Endothelial cell of umbilical vein (primary cell): ENCODE results near the gene SPAG17.

Source experiments
- EZH2 ChIP-seq: IDR thresholded peaks from 2 replicates; pipeline ENCODE4 v1.6.1; 2012; ENCODE audit warnings: borderline replicate concordance, low read depth, mild to moderate bottlenecking, moderate library complexity, low read length, inconsistent platforms; ENCODE audit not compliant: severe bottlenecking
- GATA2 ChIP-seq: IDR thresholded peaks from 2 replicates; pipeline ENCODE4 v1.7.0; 2011; ENCODE audit warnings: low read depth, mild to moderate bottlenecking, moderate library complexity, mixed read lengths, low read length; ENCODE audit not compliant: insufficient read length, insufficient read depth
- JUN ChIP-seq: IDR thresholded peaks from 2 replicates; pipeline ENCODE4 v1.6.1; 2011; ENCODE audit warnings: borderline replicate concordance, low read depth; ENCODE audit not compliant: insufficient read length, insufficient read depth
- MYC ChIP-seq: IDR thresholded peaks from one replicate; pipeline ENCODE4 v1.6.1; 2011; ENCODE audit warnings: mild to moderate bottlenecking, low read depth, low read length
- POLR2A ChIP-seq: IDR thresholded peaks from 2 replicates; pipeline ENCODE4 v1.6.1; 2012; ENCODE audit warnings: low read depth, mild to moderate bottlenecking, control low read depth, low read length
- POLR2AphosphoS5 ChIP-seq: IDR thresholded peaks from 2 replicates; pipeline ENCODE4 v1.6.1; 2012; ENCODE audit warnings: low read depth, mild to moderate bottlenecking, control low read depth, low read length, moderate library complexity; ENCODE audit not compliant: insufficient read depth
- TF ChIP-seq, protein P1 (sequence below), 2 donors: IDR thresholded peaks; 1 replicate in 1 of 2; 2 replicates in 1 of 2; pipeline ENCODE4 v1.5.1; 2011; ENCODE audit warnings: low read length in 2 of 2, mild to moderate bottlenecking in 2 of 2, moderate library complexity in 2 of 2, control low read depth in 1 of 2, inconsistent platforms in 1 of 2, low read depth in 1 of 2; ENCODE audit not compliant: insufficient read depth in 1 of 2; ENCODE audit errors: extremely low read depth in 1 of 2
- TF ChIP-seq, protein P2 (sequence below): IDR thresholded peaks from 2 replicates; pipeline ENCODE4 v1.6.1; 2011; ENCODE audit not compliant: insufficient read depth, insufficient read length

DNA sequence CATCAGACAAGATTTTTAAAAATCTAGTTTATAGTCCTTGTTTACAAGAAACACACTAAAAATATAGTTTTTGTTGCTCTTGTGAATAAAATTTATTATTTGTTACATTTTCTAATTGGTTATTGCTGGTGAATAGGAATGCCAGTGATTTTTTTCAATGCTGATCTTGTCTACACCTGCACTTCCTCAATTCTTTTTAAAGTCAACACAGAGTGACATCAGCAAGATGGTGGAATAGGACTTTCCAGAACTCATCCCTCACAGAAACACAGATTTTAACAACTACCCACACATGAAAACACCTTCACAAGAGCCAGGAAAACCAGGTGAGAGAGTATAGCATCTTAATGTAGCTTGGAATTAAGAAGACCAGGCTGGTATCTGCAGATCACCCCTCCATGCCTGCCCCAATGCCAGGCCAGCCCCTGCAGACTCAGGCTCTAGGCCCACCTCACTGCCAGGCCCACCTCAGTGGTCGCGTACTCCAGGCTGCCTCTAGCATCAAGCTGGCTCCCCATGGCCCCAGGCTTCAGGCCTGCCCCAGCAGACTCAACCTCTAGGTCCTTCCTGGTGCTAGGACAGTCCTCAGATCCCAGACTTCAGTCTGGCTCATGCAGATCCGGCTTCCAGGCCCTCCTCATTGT lies 137.9 kb downstream of the SPAG17 start:
- TF ChIP-seq POLR2A: no peak
- TF ChIP-seq POLR2AphosphoS5: no peak
- TF ChIP-seq, protein P1, sequence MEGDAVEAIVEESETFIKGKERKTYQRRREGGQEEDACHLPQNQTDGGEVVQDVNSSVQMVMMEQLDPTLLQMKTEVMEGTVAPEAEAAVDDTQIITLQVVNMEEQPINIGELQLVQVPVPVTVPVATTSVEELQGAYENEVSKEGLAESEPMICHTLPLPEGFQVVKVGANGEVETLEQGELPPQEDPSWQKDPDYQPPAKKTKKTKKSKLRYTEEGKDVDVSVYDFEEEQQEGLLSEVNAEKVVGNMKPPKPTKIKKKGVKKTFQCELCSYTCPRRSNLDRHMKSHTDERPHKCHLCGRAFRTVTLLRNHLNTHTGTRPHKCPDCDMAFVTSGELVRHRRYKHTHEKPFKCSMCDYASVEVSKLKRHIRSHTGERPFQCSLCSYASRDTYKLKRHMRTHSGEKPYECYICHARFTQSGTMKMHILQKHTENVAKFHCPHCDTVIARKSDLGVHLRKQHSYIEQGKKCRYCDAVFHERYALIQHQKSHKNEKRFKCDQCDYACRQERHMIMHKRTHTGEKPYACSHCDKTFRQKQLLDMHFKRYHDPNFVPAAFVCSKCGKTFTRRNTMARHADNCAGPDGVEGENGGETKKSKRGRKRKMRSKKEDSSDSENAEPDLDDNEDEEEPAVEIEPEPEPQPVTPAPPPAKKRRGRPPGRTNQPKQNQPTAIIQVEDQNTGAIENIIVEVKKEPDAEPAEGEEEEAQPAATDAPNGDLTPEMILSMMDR (IDR thresholded peaks at IDR 0.05; ENCODE audit: extremely low read depth in 1 of 2, insufficient read depth in 1 of 2, low read depth in 1 of 2, low read length in 2 of 2): no peak
- no peak for TF ChIP-seq EZH2
- TF ChIP-seq, protein P2, sequence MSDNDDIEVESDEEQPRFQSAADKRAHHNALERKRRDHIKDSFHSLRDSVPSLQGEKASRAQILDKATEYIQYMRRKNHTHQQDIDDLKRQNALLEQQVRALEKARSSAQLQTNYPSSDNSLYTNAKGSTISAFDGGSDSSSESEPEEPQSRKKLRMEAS: no peak
- no peak for TF ChIP-seq JUN
- no peak for TF ChIP-seq MYC
- no peak for TF ChIP-seq GATA2
